Psoas muscle (tissue), 8 donors: ENCODE measurements around the gene FAM177A1. TPM values are rescaled to one million over a fixed set of nuclear protein-coding genes. Genes with fewer than 3 reads are reported as not detected.

ENCODE experiments used
- ATAC-seq, 4 donors: fragments of 200-7000 bp; cut with Tn5 transposase; one replicate each; pipeline ENCODE4 v1.9.1; 2020; ENCODE audit warnings: moderate library complexity in 3 of 4, mild to moderate bottlenecking in 2 of 4
- DNase-seq, 2 donors: peaks; one replicate each; pipeline ENCODE4 v3.0.0-alpha.2; 2020
- H3K27ac ChIP-seq: fragments of 200-600 bp; one replicate; pipeline ENCODE4 v1.8.0; 2022
- H3K27me3 ChIP-seq, 3 donors: fragments of 200-600 bp in 1 of 3; one replicate each; pipeline versions ENCODE4 v1.6.1 to v1.8.0; 2013 to 2022; ENCODE audit warnings: low read length in 2 of 3, mild to moderate bottlenecking in 2 of 3, moderate library complexity in 1 of 3; ENCODE audit not compliant: insufficient read depth in 3 of 3
- H3K36me3 ChIP-seq, 2 donors: fragments of 200-600 bp in 1 of 2; one replicate each; pipeline versions ENCODE4 v1.6.1 to v1.8.0; 2013 to 2022; ENCODE audit warnings: low read depth in 1 of 2, mild to moderate bottlenecking in 1 of 2, moderate library complexity in 1 of 2; ENCODE audit not compliant: insufficient read depth in 1 of 2
- H3K4me1 ChIP-seq: fragments of 200-600 bp; one replicate; pipeline ENCODE4 v1.8.0; 2022
- H3K4me3 ChIP-seq: fragments of 200-600 bp; one replicate; pipeline ENCODE4 v1.8.0; 2022; ENCODE audit warnings: mild to moderate bottlenecking
- H3K9me3 ChIP-seq: fragments of 200-600 bp; one replicate; pipeline ENCODE4 v1.8.0; 2022
- CTCF ChIP-seq: fragments of 200-600 bp; IDR thresholded peaks from one replicate; pipeline ENCODE4 v1.8.0; 2022; ENCODE audit warnings: antibody characterized with exemption
- WGBS, 3 donors: extraction: QIAGEN DNeasy Blood & Tissue Kit; methylation state at CpG; one replicate each; pipeline versions ENCODE4 v1.1.6 to v1.1.7; 2013; 5-methylcytosine and 5-hydroxymethylcytosine counted together
- intact Hi-C, 2 donors: fragments of 100-400 bp; cut with DNase I; formaldehyde crosslinking; loops; one replicate each; pipeline versions ENCODE4 v1.11.0 to v1.14.2; 2022
- polyA plus RNA-seq, 3 donors: library from polyadenylated mRNA; stranded (reverse); fragments of 200-250 nt; gene quantifications; one replicate each; pipeline ENCODE4 v1.2.3, GENCODE V29; 2013
- total RNA-seq, 4 donors: library from RNA; stranded (reverse); fragmentation: NEBNext Ultra II Directional in 2 of 4; extraction: Animal tissue kit (Norgen Biotek cat#: 25700) in 2 of 4; gene quantifications; one replicate each; pipeline versions ENCODE4 v1.2.1 to v1.2.4, GENCODE V29; 2021 to 2023
- donor health status: healthy with polysubstance abuse.
- donor health status: DM: no; HTN: no; CAD: no; lungs with moderate emphysema.
- donor health status: Bipolar disorder and iron deficiency.
- donor health status: healthy.
- donor health status: DM: yes; HTN: yes; CAD: no.
- donor health status: DM: no; HTN: no; CAD: no.
- donor health status: DM: no; HTN: no; CAD: no.
- donor health status: DM: yes; HTN: yes; CAD: no.

The FAM177A1 gene
- total and polyA plus RNA-seq, 7 donors: 32.9 to 83.3 (median 57.2) TPM

- intact Hi-C loops: no loop called here
- Histone ChIP-seq H3K4me1 (no peaks in the 10 kb centered on the region), H3K9me3 (no peaks in the 10 kb centered on the region), H3K36me3 (peaks cover 4 to 76% of the 10 kb centered on the region in 2 donors), H3K4me3 (no peak overlapping the region), H3K27me3 (no peaks in the 10 kb centered on the region), H3K27ac (no peak overlapping the region)
- WGBS, 3 donors: 91 to 95% (median 93%) methylated on average over 4 of the region's 4 CpGs
- no peak for TF ChIP-seq CTCF
- ATAC-seq (no peak), DNase-seq (no peak)
These were observed 22.4 kb downstream of the FAM177A1 start for GRCh38 chr14:35068238-35069012.

GRCh38 chr14:35072226-35072625 lies 26.2 kb downstream of the FAM177A1 start:
- no peak for DNase-seq
- 93 to 97% (median 96%) methylated on average over 3 of the region's 3 CpGs for WGBS, 3 donors
- H3K27ac ChIP-seq: no peak overlapping the region
- H3K9me3 ChIP-seq: no peaks in the 10 kb centered on the region
- peaks cover 7 to 70% of the 10 kb centered on the region in 2 donors for H3K36me3 ChIP-seq
- ATAC-seq: no peak
- no peak for TF ChIP-seq CTCF
- H3K27me3 ChIP-seq: no peaks in the 10 kb centered on the region
- no peaks in the 10 kb centered on the region for H3K4me1 ChIP-seq
- H3K4me3 ChIP-seq: no peak overlapping the region
- intact Hi-C loops: no loop called here

- Histone ChIP-seq H3K27ac (no peak overlapping the region), H3K4me1 (no peaks in the 10 kb centered on the region), H3K4me3 (no peak overlapping the region), H3K36me3 (peaks cover 7 to 70% of the 10 kb centered on the region in 2 donors), H3K9me3 (no peaks in the 10 kb centered on the region), H3K27me3 (no peaks in the 10 kb centered on the region)
- no peak for ATAC-seq
- no peak for TF ChIP-seq CTCF
- intact Hi-C loops: no loop called here
- WGBS, 3 donors: 94 to 97% (median 96%) methylated on average over 1 of the region's 1 CpG
- DNase-seq: no peak
These were observed 27.4 kb downstream of the FAM177A1 start for GRCh38 chr14:35073486-35073885.

- WGBS, 3 donors: 94 to 100% (median 97%) methylated on average over 2 of the region's 2 CpGs
- Histone ChIP-seq H3K27ac (no peak overlapping the region), H3K4me1 (no peaks in the 10 kb centered on the region), H3K9me3 (no peaks in the 10 kb centered on the region), H3K4me3 (no peak overlapping the region), H3K27me3 (no peaks in the 10 kb centered on the region), H3K36me3 (peaks cover 7 to 80% of the 10 kb centered on the region in 2 donors)
- intact Hi-C loops: no loop called here
- TF ChIP-seq CTCF: no peak
- DNase-seq (no peak), ATAC-seq (no peak)
These were observed 32.0 kb downstream of the FAM177A1 start for GRCh38 chr14:35078082-35078481.
